HepG2 (cell line): Measurements from ENCODE around the gene USH2A. TPM values are rescaled to one million over a fixed set of nuclear protein-coding genes. Genes with fewer than 3 reads are reported as not detected.

ENCODE experiments used
- ATAC-seq: fragments of 200-7000 bp; cut with Tn5 transposase; 3 replicates; pipeline ENCODE4 v1.9.1; 2020; ENCODE audit warnings: mild to moderate bottlenecking, moderate library complexity
- BruUV-seq: library from RNA; stranded (reverse); fragments of 400-500 nt; replicated peaks from 2 replicates; lab custom pipeline; 2021; lab: Mats Ljungman, UMichigan
- CTCF ChIA-PET: fragments of 300-600 bp; formaldehyde crosslinking; extraction: SDS; loops from one replicate; lab custom pipeline; 2021; ENCODE audit warnings: low total read pairs, inconsistent platforms, low intra/inter-chr PET ratio; lab: Yijun Ruan, JAX
- POLR2A ChIA-PET: fragments of 350-600 bp; sonication (Branson Sonifier 250); formaldehyde crosslinking; loops from one replicate; lab custom pipeline; 2020; ENCODE audit warnings: antibody characterized with exemption, inconsistent platforms; lab: Yijun Ruan, JAX
- DNase-seq: peaks from one replicate; pipeline ENCODE4 v3.0.0-alpha.2; 2015; ENCODE audit warnings: low spot score
- FAIRE-seq: peaks from 3 replicates; lab custom pipeline; 2011; peaks lifted over from hg19 to GRCh38; lab: Jason Lieb, UNC
- H2AFZ ChIP-seq: one replicate; pipeline ENCODE4 v1.6.1; 2011; ENCODE audit warnings: low read length, inconsistent platforms
- H3K27ac ChIP-seq: fragments of 300-600 bp; 3 replicates; pipeline ENCODE4 v1.8.0; 2011; ENCODE audit warnings: mixed run types, mild to moderate bottlenecking, mixed read lengths, low read length, inconsistent platforms; ENCODE audit not compliant: insufficient read depth; ENCODE audit errors: extremely low read length
- H3K27me3 ChIP-seq, 2 experiments: fragments of 200-600 bp in 1 of 2; 2 replicates in 1 of 2; 3 replicates in 1 of 2; pipeline versions ENCODE4 v1.6.0 to v1.8.0; 2011; ENCODE audit warnings: low read length in 2 of 2, mild to moderate bottlenecking in 2 of 2, moderate library complexity in 2 of 2, inconsistent platforms in 1 of 2; ENCODE audit not compliant: insufficient read depth in 2 of 2, control insufficient read depth in 1 of 2
- H3K36me3 ChIP-seq, 2 experiments: fragments of 200-600 bp in 1 of 2; replicated peaks in 1 of 2; 2 replicates in 1 of 2; 3 replicates in 1 of 2; pipeline versions ENCODE4 v1.5.1 to v1.8.0; 2011; ENCODE audit warnings: low read length in 2 of 2, inconsistent platforms in 1 of 2; ENCODE audit not compliant: insufficient read depth in 2 of 2, control insufficient read depth in 1 of 2
- H3K4me1 ChIP-seq: 2 replicates; pipeline ENCODE4 v1.5.1; 2012; ENCODE audit warnings: low read length, inconsistent platforms; ENCODE audit not compliant: insufficient read depth
- H3K4me2 ChIP-seq: 2 replicates; pipeline ENCODE4 v1.6.0; 2011; ENCODE audit warnings: low read depth, low read length, inconsistent platforms
- H3K4me3 ChIP-seq, 3 experiments: fragments of 200-600 bp in 1 of 3; sonication (generic), shearing (Covaris generic) in 1 of 3; replicated peaks in 1 of 3; 2 replicates each; pipeline ENCODE4 v1.5.1; 2011 to 2016; ENCODE audit warnings: low read length in 3 of 3, inconsistent platforms in 2 of 3, low read depth in 2 of 3, mild to moderate bottlenecking in 2 of 3, control low read depth in 1 of 3, mixed read lengths in 1 of 3; ENCODE audit not compliant: insufficient read depth in 1 of 3
- H3K79me2 ChIP-seq: one replicate; pipeline ENCODE4 v1.6.1; 2011; ENCODE audit warnings: low read length, inconsistent platforms; ENCODE audit not compliant: insufficient read depth
- H3K9ac ChIP-seq: 2 replicates; pipeline ENCODE4 v1.6.0; 2011; ENCODE audit warnings: mild to moderate bottlenecking, low read depth, low read length, inconsistent platforms; ENCODE audit not compliant: insufficient read depth
- H3K9me3 ChIP-seq: 2 replicates; pipeline ENCODE4 v1.5.1; 2012; ENCODE audit warnings: mild to moderate bottlenecking, low read length
- H4K20me1 ChIP-seq: 2 replicates; pipeline ENCODE4 v1.6.0; 2011; ENCODE audit warnings: inconsistent platforms, mild to moderate bottlenecking, low read length, moderate library complexity; ENCODE audit not compliant: insufficient read depth
- CBFB ChIP-seq: sonication (generic); formaldehyde crosslinking; IDR thresholded peaks from 2 replicates; pipeline ENCODE4 v1.4.0; 2020; ENCODE audit warnings: missing genetic modification reagents
- NFATC3 ChIP-seq: sonication (generic); formaldehyde crosslinking; IDR thresholded peaks from 2 replicates; pipeline ENCODE4 v1.5.1; 2020; ENCODE audit warnings: mild to moderate bottlenecking, missing genetic modification reagents
- SAFB2 ChIP-seq: sonication (generic); formaldehyde crosslinking; IDR thresholded peaks from 2 replicates; pipeline ENCODE4 v1.5.1; 2020; ENCODE audit warnings: missing genetic modification reagents, low read depth, mild to moderate bottlenecking, borderline replicate concordance
- STAT5B ChIP-seq: sonication (generic); formaldehyde crosslinking; IDR thresholded peaks from 2 replicates; pipeline ENCODE4 v1.4.0; 2020; ENCODE audit warnings: missing genetic modification reagents
- ZBTB43 ChIP-seq: sonication (generic); formaldehyde crosslinking; conservative IDR thresholded peaks from 2 replicates; pipeline ENCODE4 v1.4.0; 2020; ENCODE audit warnings: missing genetic modification reagents
- ZFP37 ChIP-seq: sonication (generic); formaldehyde crosslinking; IDR thresholded peaks from 2 replicates; pipeline ENCODE4 v1.4.0; 2020; ENCODE audit warnings: missing genetic modification reagents, borderline replicate concordance
- ZNF597 ChIP-seq: sonication (generic); formaldehyde crosslinking; IDR thresholded peaks from 2 replicates; pipeline ENCODE4 v1.5.0; 2020; ENCODE audit warnings: missing genetic modification reagents
- ZNF598 ChIP-seq: sonication (generic); formaldehyde crosslinking; IDR thresholded peaks from 2 replicates; pipeline ENCODE4 v1.5.1; 2020; ENCODE audit warnings: mild to moderate bottlenecking, missing genetic modification reagents, borderline replicate concordance
- ZNF720 ChIP-seq: sonication (generic); formaldehyde crosslinking; IDR thresholded peaks from 2 replicates; pipeline ENCODE4 v1.4.0; 2020; ENCODE audit warnings: missing genetic modification reagents
- ZSCAN12 ChIP-seq: sonication (generic); formaldehyde crosslinking; IDR thresholded peaks from 2 replicates; pipeline ENCODE4 v1.9.0; 2021; ENCODE audit warnings: mild to moderate bottlenecking, missing genetic modification reagents
- WGBS: methylation state at CpG from one replicate; pipeline ENCODE4 v1.1.6; 2017; ENCODE audit warnings: low lambda C conversion rate; 5-methylcytosine and 5-hydroxymethylcytosine counted together
- in situ Hi-C: cut with HindIII; loops from 2 replicates; pipeline ENCODE4 v1.10.0; 2017; ENCODE audit warnings: low pct_unique_long_range_greater_than_20kb; ENCODE audit not compliant: extremely low pct_ligation_motif_present
- intact Hi-C: fragments of 100-400 bp; cut with micrococcal nuclease; formaldehyde crosslinking; loops from one replicate; pipeline ENCODE4 v1.10.0; 2022; ENCODE audit not compliant: unreplicated experiment
- polyA plus RNA-seq, 8 experiments: library from polyadenylated mRNA; depleted of rRNA in 3 of 8; stranded (reverse) in 7 of 8; unstranded in 1 of 8; fragments of >200 nt; fragmentation: Illumina TruSeq in 4 of 8; extraction: Trizol in 4 of 8; gene quantifications; 2 replicates each; pipeline versions ENCODE4 v1.2.1 to v1.2.3, GENCODE V29; 2011 to 2016; ENCODE audit warnings: low read depth in 4 of 8, missing spikeins in 1 of 8, mixed read lengths in 1 of 8; ENCODE audit not compliant: insufficient read depth in 1 of 8
- total RNA-seq, 5 experiments: library from RNA; depleted of rRNA; stranded (reverse); fragments of >200 nt; fragmentation: Illumina TruSeq; extraction: Trizol; gene quantifications; 2 replicates each; pipeline ENCODE4 v1.2.3, GENCODE V29; 2016; ENCODE audit warnings: low read depth in 1 of 5
- TF ChIP-seq, protein P1 (sequence below): sonication (generic); formaldehyde crosslinking; IDR thresholded peaks from 2 replicates; pipeline ENCODE4 v1.5.0; 2020; ENCODE audit warnings: mild to moderate bottlenecking, low read depth, missing genetic modification reagents, borderline replicate concordance
- TF ChIP-seq, protein P2 (sequence below), 2 experiments: IDR thresholded peaks; 2 replicates each; pipeline ENCODE4 v1.6.1; 2011 to 2012; ENCODE audit warnings: low read length in 2 of 2, borderline replicate concordance in 1 of 2, low read depth in 1 of 2, mild to moderate bottlenecking in 1 of 2, moderate library complexity in 1 of 2
- TF ChIP-seq, protein P3 (sequence below): sonication (generic); formaldehyde crosslinking; IDR thresholded peaks from 2 replicates; pipeline ENCODE4 v1.5.0; 2020; ENCODE audit warnings: mild to moderate bottlenecking, missing genetic modification reagents

USH2A gene
- total and polyA plus RNA-seq, 2 of the 13 experiments (the other 11 are each of a cell fraction or from before 2014, with no cell fraction given) = 0.02 TPM; not detected in 1

DNA sequence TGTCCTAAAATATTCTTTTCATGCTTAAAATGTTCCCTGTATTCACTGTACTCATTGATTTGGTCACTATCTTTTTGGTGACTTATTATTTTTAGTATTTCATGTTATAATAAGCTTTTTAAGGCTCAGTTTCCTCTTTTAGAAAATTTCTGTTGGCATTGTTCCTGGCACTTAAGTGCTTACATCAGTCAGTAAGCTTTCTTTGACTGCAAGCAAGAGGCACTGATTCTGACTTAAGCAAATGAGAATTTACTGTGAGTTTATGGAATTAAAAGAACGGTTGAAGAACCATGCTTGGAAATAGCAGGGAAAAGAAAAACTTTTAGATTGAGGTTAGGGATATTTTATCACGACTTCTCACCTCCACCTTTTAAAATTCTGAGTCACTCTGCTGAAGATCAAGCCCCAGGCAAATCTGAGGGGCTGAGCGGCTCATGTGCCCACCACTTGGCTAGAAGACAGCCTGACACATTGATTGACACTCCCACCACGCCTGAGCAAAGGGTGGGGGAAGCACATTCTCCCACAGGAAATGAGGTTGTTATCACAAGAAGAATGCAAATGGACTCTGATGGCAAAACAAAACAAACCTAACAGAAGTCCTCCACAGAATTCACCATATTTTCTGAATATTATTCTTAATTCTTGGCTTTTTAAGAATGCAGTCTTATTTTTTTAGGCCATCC is 753.3 kb downstream of the USH2A start:
- Histone ChIP-seq H3K4me1 (no peaks in the 10 kb centered on the region), H3K36me3 (no peaks in the 10 kb centered on the region), H4K20me1 (no peaks in the 10 kb centered on the region), H3K9ac (no peak overlapping the region), H3K4me3 (no peak overlapping the region), H2AFZ (no peak overlapping the region), H3K4me2 (no peak overlapping the region), H3K9me3 (no peaks in the 10 kb centered on the region), H3K79me2 (no peaks in the 10 kb centered on the region), H3K27ac (no peak overlapping the region), H3K27me3 (no peaks in the 10 kb centered on the region)
- in situ Hi-C loops = no loop called here
- WGBS = 28% methylated on average over 4 of the region's 4 CpGs
- intact Hi-C loops = no loop called here
- ChIA-PET POLR2A (no interaction called here), CTCF (no interaction called here)
- DNase-seq = no peak
- no peak for ATAC-seq
- BruUV-seq = no TSS peak
- no peak for FAIRE-seq
- no peak for TF ChIP-seq ZBTB43
- no peak for TF ChIP-seq ZNF720 (CRISPR knock-in tag)
- TF ChIP-seq, protein P1, sequence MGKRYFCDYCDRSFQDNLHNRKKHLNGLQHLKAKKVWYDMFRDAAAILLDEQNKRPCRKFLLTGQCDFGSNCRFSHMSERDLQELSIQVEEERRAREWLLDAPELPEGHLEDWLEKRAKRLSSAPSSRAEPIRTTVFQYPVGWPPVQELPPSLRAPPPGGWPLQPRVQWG = no peak
- no peak for TF ChIP-seq ZNF598 (CRISPR knock-in tag)
- TF ChIP-seq, protein P2, sequence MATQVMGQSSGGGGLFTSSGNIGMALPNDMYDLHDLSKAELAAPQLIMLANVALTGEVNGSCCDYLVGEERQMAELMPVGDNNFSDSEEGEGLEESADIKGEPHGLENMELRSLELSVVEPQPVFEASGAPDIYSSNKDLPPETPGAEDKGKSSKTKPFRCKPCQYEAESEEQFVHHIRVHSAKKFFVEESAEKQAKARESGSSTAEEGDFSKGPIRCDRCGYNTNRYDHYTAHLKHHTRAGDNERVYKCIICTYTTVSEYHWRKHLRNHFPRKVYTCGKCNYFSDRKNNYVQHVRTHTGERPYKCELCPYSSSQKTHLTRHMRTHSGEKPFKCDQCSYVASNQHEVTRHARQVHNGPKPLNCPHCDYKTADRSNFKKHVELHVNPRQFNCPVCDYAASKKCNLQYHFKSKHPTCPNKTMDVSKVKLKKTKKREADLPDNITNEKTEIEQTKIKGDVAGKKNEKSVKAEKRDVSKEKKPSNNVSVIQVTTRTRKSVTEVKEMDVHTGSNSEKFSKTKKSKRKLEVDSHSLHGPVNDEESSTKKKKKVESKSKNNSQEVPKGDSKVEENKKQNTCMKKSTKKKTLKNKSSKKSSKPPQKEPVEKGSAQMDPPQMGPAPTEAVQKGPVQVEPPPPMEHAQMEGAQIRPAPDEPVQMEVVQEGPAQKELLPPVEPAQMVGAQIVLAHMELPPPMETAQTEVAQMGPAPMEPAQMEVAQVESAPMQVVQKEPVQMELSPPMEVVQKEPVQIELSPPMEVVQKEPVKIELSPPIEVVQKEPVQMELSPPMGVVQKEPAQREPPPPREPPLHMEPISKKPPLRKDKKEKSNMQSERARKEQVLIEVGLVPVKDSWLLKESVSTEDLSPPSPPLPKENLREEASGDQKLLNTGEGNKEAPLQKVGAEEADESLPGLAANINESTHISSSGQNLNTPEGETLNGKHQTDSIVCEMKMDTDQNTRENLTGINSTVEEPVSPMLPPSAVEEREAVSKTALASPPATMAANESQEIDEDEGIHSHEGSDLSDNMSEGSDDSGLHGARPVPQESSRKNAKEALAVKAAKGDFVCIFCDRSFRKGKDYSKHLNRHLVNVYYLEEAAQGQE (IDR thresholded peaks at IDR 0.05; ENCODE audit: borderline replicate concordance in 1 of 2, low read depth in 1 of 2, low read length in 2 of 2) = no peak
- TF ChIP-seq ZNF597 (CRISPR knock-in tag) = no peak
- TF ChIP-seq ZFP37 = no peak
- no peak for TF ChIP-seq STAT5B (CRISPR knock-in tag)
- no peak for TF ChIP-seq ZSCAN12
- no peak for TF ChIP-seq NFATC3 (CRISPR knock-in tag)
- TF ChIP-seq SAFB2 (CRISPR knock-in tag) = no peak
- no peak for TF ChIP-seq CBFB
- TF ChIP-seq, protein P3, sequence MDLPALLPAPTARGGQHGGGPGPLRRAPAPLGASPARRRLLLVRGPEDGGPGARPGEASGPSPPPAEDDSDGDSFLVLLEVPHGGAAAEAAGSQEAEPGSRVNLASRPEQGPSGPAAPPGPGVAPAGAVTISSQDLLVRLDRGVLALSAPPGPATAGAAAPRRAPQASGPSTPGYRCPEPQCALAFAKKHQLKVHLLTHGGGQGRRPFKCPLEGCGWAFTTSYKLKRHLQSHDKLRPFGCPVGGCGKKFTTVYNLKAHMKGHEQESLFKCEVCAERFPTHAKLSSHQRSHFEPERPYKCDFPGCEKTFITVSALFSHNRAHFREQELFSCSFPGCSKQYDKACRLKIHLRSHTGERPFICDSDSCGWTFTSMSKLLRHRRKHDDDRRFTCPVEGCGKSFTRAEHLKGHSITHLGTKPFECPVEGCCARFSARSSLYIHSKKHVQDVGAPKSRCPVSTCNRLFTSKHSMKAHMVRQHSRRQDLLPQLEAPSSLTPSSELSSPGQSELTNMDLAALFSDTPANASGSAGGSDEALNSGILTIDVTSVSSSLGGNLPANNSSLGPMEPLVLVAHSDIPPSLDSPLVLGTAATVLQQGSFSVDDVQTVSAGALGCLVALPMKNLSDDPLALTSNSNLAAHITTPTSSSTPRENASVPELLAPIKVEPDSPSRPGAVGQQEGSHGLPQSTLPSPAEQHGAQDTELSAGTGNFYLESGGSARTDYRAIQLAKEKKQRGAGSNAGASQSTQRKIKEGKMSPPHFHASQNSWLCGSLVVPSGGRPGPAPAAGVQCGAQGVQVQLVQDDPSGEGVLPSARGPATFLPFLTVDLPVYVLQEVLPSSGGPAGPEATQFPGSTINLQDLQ = no peak
